ENCODE data around the gene TVP23C. TPM values are rescaled to one million over a fixed set of nuclear protein-coding genes. Genes with fewer than 3 reads are reported as not detected.

The TVP23C gene
- total RNA-seq, 2 experiments from 2014 or later = 6.5 to 20.3 TPM

DNA sequence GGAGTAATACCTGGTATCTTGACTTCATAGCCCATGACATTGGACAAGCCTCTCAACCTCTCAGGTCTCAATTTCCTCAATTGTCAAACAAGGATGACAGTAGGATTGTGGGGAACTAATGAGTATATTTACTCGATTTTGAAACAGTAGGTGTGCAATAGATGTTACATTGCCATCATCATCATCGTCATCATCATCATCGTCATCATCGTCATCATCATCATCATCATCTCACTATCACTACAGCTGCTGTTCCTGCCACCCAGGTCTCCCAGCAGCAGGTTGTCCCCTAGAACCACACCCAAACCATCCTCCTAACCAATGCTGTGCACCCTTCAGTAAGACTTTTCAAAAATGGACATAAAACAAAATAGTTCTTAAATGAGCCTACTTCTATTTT is 71.1 kb downstream of the TVP23C start:
- Histone ChIP-seq H3K9me2 (ENCODE audit: insufficient read depth, low read length) (no peaks in the 10 kb centered on the region), H2AFZ (ENCODE audit: low read length) (no peak overlapping the region), H3K36me3 (ENCODE audit: insufficient read depth, low read length) (no peaks in the 10 kb centered on the region), H3K27ac (ENCODE audit: low read depth, low read length, poor library complexity, severe bottlenecking) (no peak overlapping the region), H3K4me3 (ENCODE audit: low read depth, low read length, poor library complexity, severe bottlenecking) (no peak overlapping the region), H3K4me2 (ENCODE audit: low read length) (no peak overlapping the region), H3K4me1 (ENCODE audit: insufficient read depth, low read length, poor library complexity, severe bottlenecking) (no peaks in the 10 kb centered on the region), H3K79me2 (ENCODE audit: insufficient read depth, low read depth, low read length) (no peaks in the 10 kb centered on the region), H3K9me3 (ENCODE audit: low read length) (no peaks in the 10 kb centered on the region), H4K20me1 (ENCODE audit: insufficient read depth, low read length) (no peaks in the 10 kb centered on the region)
- no peak for TF ChIP-seq EZH2phosphoT487 (IDR thresholded peaks at IDR 0.05; ENCODE audit: borderline replicate concordance, low read depth, low read length)
- TF ChIP-seq, protein P1, sequence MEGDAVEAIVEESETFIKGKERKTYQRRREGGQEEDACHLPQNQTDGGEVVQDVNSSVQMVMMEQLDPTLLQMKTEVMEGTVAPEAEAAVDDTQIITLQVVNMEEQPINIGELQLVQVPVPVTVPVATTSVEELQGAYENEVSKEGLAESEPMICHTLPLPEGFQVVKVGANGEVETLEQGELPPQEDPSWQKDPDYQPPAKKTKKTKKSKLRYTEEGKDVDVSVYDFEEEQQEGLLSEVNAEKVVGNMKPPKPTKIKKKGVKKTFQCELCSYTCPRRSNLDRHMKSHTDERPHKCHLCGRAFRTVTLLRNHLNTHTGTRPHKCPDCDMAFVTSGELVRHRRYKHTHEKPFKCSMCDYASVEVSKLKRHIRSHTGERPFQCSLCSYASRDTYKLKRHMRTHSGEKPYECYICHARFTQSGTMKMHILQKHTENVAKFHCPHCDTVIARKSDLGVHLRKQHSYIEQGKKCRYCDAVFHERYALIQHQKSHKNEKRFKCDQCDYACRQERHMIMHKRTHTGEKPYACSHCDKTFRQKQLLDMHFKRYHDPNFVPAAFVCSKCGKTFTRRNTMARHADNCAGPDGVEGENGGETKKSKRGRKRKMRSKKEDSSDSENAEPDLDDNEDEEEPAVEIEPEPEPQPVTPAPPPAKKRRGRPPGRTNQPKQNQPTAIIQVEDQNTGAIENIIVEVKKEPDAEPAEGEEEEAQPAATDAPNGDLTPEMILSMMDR (conservative IDR thresholded peaks at IDR 0.05; ENCODE audit: low read length) = no peak
- DNase-seq (ENCODE audit: low spot score) = no peak
- ChIA-PET CTCF (ENCODE audit: unreplicated experiment) (no interaction called here), POLR2A (no interaction called here)
- no TSS peak for BruUV-seq (replicated peaks)
- intact Hi-C loops (cut with micrococcal nuclease; ENCODE audit: unreplicated experiment) = no loop called here

DNA sequence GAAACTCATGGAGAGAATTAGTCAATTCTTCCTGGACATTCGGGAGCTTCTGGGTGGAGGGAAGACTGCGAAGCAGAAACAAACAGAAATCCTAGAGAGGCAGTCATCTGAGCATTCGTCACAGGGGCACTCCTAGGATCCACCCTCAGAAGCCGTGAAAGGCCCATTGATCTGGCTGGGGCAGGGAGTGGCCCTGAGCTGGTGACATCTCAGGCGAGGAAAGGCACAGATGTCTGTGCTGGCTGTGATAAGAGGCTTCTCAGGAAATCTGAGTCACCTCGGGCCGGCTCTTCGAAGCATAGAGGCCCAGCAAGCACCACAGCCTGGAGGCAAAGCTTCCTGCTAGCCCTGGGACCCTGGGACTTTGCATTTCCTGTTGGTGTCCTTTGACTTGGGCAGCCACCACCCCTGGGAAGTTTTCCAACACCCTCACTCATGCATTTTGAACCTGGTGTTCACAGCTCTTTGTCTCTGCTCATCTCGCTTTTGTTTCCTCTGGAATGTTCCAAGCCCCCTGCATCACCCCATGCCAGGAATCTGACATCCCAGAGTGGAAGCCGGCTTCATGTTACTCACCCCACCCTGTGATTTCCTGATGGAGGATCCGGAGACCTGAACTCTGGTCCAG is 72.5 kb downstream of the TVP23C start:
- Histone ChIP-seq H3K4me1 (ENCODE audit: insufficient read depth, low read length, poor library complexity, severe bottlenecking) (no peaks in the 10 kb centered on the region), H3K9me3 (ENCODE audit: low read length) (no peaks in the 10 kb centered on the region), H3K36me3 (ENCODE audit: insufficient read depth, low read length) (no peaks in the 10 kb centered on the region), H2AFZ (ENCODE audit: low read length) (no peak overlapping the region), H3K27ac (ENCODE audit: low read depth, low read length, poor library complexity, severe bottlenecking) (no peak overlapping the region), H3K9me2 (ENCODE audit: insufficient read depth, low read length) (no peaks in the 10 kb centered on the region), H4K20me1 (ENCODE audit: insufficient read depth, low read length) (no peaks in the 10 kb centered on the region), H3K4me2 (ENCODE audit: low read length) (no peak overlapping the region), H3K4me3 (ENCODE audit: low read depth, low read length, poor library complexity, severe bottlenecking) (no peak overlapping the region), H3K79me2 (ENCODE audit: insufficient read depth, low read depth, low read length) (no peaks in the 10 kb centered on the region)
- no TSS peak for BruUV-seq (replicated peaks)
- no peak for TF ChIP-seq EZH2phosphoT487 (IDR thresholded peaks at IDR 0.05; ENCODE audit: borderline replicate concordance, low read depth, low read length)
- TF ChIP-seq, protein P1 (conservative IDR thresholded peaks at IDR 0.05; ENCODE audit: low read length) = no peak
- DNase-seq (ENCODE audit: low spot score) = no peak
- ChIA-PET POLR2A (no interaction called here), CTCF (ENCODE audit: unreplicated experiment) (no interaction called here)
- intact Hi-C loops (cut with micrococcal nuclease; ENCODE audit: unreplicated experiment) = no loop called here

DNA sequence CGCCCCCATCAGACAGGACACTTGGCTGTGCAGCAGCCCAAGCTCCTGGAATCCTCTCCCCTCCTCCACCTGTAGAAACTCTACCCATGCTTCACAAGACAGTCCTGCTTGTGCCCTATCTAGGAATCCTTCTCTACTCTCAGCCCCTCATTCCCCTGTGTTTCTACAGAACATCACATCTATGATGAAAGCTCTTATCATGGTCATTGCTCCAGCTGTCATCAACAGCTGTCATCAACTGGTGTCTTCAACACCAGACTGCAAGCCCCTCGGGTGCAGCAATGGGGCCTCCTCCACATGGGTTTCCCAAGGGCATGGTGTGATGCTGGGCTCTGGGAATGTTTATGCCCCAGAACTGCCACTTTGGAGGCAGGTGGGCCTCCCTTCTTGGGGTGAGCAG is 74.7 kb downstream of the TVP23C start:
- no peak for TF ChIP-seq EZH2phosphoT487 (IDR thresholded peaks at IDR 0.05; ENCODE audit: borderline replicate concordance, low read depth, low read length)
- TF ChIP-seq, protein P1 (conservative IDR thresholded peaks at IDR 0.05; ENCODE audit: low read length) = no peak
- ChIA-PET POLR2A (no interaction called here), CTCF (ENCODE audit: unreplicated experiment) (no interaction called here)
- H3K4me3 ChIP-seq (ENCODE audit: low read depth, low read length, poor library complexity, severe bottlenecking) = no peak overlapping the region
- H3K36me3 ChIP-seq (ENCODE audit: insufficient read depth, low read length) = no peaks in the 10 kb centered on the region
- no peaks in the 10 kb centered on the region for H4K20me1 ChIP-seq (ENCODE audit: insufficient read depth, low read length)
- intact Hi-C loops (cut with micrococcal nuclease; ENCODE audit: unreplicated experiment) = no loop called here
- no peaks in the 10 kb centered on the region for H3K79me2 ChIP-seq (ENCODE audit: insufficient read depth, low read depth, low read length)
- H3K4me2 ChIP-seq (ENCODE audit: low read length) = no peak overlapping the region
- H2AFZ ChIP-seq (ENCODE audit: low read length) = no peak overlapping the region
- H3K9me2 ChIP-seq (ENCODE audit: insufficient read depth, low read length) = no peaks in the 10 kb centered on the region
- BruUV-seq (replicated peaks) = no TSS peak
- DNase-seq (ENCODE audit: low spot score) = no peak
- H3K9me3 ChIP-seq (ENCODE audit: low read length) = no peaks in the 10 kb centered on the region
- no peak overlapping the region for H3K27ac ChIP-seq (ENCODE audit: low read depth, low read length, poor library complexity, severe bottlenecking)
- no peaks in the 10 kb centered on the region for H3K4me1 ChIP-seq (ENCODE audit: insufficient read depth, low read length, poor library complexity, severe bottlenecking)
